GM21723 (cell line): ENCODE results near the gene TRAPPC1.

Experiments
- ATAC-seq: cut with Tn5 transposase; IDR thresholded peaks from one replicate; pipeline ENCODE4 v1.9.1; 2021; ENCODE audit warnings: mild to moderate bottlenecking, moderate library complexity; ENCODE audit not compliant: unreplicated experiment

Gene TRAPPC1

DNA sequence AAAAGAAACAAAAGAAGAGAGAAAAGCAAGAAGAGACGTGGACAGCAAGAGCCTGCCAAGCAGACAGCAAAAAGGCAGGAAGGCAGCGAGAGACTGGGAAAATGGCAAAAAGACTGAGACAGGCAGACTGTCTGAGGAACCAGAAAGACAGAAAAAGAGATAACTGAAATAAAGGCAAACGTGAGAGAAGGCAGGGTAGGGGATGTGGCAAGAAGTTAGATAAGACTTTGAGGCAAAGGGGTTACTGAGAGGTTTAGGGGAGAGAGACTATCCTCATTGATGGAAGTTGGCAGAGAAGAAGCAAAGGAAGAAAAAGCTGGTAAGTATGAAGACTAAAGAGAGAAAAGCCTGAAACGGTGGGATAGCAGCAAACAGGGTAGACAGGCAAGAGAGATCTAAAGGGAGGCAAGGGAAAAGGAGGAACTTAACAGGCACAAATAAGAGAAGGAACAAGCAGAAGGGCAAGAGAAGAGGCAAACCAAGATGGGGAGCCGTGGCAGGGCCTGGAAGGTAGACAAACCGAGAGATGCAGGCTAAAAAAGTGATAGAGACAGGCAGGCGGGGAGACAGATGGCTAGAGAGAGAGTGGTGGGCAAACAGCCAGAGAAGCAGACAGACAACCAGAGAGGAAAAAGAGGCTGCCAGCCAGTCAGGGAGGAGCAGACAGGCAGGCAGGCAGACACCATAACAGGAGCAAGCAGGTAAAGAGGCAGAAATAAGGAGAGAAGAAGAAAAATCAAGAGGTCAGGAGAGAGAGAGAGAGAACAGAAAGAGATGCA lies 50.3 kb downstream of the TRAPPC1 start:
- ATAC-seq: no peak
